Activated CD4-positive, alpha-beta T cell treated with anti-CD3 and anti-CD28 coated beads, Interleukin-2, amount 10 ng/mL, durations not matched to agents 7 days and 5 days (primary cell): ENCODE measurements around the gene DHRS4. TPM values are rescaled to one million over a fixed set of nuclear protein-coding genes. Genes with fewer than 3 reads are reported as not detected.

Experiments
- CTCF ChIA-PET: fragments of 350-600 bp; sonication (Branson Sonifier 250); formaldehyde crosslinking; loops from one replicate; lab custom pipeline; 2021; ENCODE audit warnings: antibody characterized with exemption; lab: Charles Lee
- POLR2A ChIA-PET: fragments of 350-600 bp; sonication (Branson Sonifier 250); formaldehyde crosslinking; loops from one replicate; lab custom pipeline; 2021; ENCODE audit warnings: antibody characterized with exemption; lab: Charles Lee
- DNase-seq: peaks from one replicate; pipeline ENCODE4 v3.0.0-alpha.2; 2020
- H3K27ac Mint-ChIP-seq: one replicate; pipeline ENCODE4 v1.8.0; 2021; ENCODE audit warnings: mild to moderate bottlenecking, moderate library complexity, mixed read lengths
- H3K27me3 Mint-ChIP-seq: one replicate; pipeline ENCODE4 v1.8.0; 2021; ENCODE audit warnings: mixed read lengths
- H3K36me3 Mint-ChIP-seq: one replicate; pipeline ENCODE4 v1.8.0; 2021; ENCODE audit warnings: low read depth, mixed read lengths
- H3K4me1 Mint-ChIP-seq: one replicate; pipeline ENCODE4 v1.8.0; 2021; ENCODE audit warnings: mixed read lengths
- H3K4me3 Mint-ChIP-seq: one replicate; pipeline ENCODE4 v1.8.0; 2021; ENCODE audit warnings: mild to moderate bottlenecking, moderate library complexity, mixed read lengths
- H3K9me3 Mint-ChIP-seq: one replicate; pipeline ENCODE4 v1.8.0; 2021; ENCODE audit warnings: mixed read lengths
- total RNA-seq, 2 experiments: library from RNA; stranded (reverse); gene quantifications; one replicate each; pipeline ENCODE4 v1.2.3, GENCODE V29; 2021

Gene DHRS4
- total RNA-seq = 10 to 100 TPM; 28.8 to 31.3 TPM

DNA sequence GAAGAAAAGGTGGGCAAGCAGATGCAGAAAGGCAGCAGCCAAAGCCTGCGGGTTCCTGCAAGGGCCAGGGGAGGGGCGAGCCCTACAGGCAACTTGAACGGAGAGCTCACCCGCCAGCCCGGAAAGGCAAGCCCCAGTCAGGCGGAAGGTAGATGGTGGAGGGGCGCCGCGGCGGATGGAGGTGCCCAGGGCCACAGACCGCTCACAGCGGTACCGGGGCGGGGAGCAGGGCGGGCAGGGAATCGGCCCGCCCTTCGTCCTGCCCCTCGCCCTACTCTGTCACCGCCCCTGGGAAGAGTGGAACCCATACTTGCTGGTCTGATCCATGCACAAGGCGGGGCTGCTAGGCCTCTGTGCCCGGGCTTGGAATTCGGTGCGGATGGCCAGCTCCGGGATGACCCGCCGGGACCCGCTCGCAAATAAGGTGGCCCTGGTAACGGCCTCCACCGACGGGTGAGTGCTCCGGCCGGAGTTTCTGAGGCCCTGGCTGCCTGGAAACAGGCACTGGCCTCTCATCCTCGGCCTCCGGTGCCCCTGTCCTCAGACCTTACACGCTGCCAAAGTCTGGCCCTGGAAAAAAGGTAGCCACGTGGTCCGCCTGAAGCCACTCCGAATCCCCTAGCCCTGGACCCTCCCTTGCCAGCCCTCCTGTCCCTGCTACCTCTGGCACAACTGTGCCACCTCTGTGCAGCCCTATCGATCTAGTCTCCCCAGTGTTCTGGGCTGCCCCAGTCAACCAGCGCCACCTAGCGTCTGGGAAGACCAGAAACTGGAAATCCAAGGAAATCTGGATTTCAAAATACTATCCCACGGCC, at the start of gene DHRS4:
Gene DHRS4 (plus strand): TSS at position 307 of the 815 bp plus-strand sequence. CDS start 19 bp downstream, at position 326.
- peak; percentile 86 for DNase-seq
- ChIA-PET POLR2A (no interaction called here), CTCF (interaction anchor here (1.2 to 1.5 kb wide), 5 partner anchors 11 to 397 kb away, joined by 3 to 4 read pairs (median 3); partner anchors contain the start of genes DCAF11 and NRL)
- peak within 1 kb of the TSS; percentile 83 for H3K4me3 Mint-ChIP-seq
- no peaks in the 10 kb centered on the region for H3K27me3 Mint-ChIP-seq
- peaks cover 15% of the 10 kb centered on the region for H3K36me3 Mint-ChIP-seq
- peak within 1 kb of the TSS; percentile 93 for H3K27ac Mint-ChIP-seq
- H3K4me1 Mint-ChIP-seq = peaks cover 27% of the 10 kb centered on the region
- peaks cover 12% of the 10 kb centered on the region for H3K9me3 Mint-ChIP-seq

DNA sequence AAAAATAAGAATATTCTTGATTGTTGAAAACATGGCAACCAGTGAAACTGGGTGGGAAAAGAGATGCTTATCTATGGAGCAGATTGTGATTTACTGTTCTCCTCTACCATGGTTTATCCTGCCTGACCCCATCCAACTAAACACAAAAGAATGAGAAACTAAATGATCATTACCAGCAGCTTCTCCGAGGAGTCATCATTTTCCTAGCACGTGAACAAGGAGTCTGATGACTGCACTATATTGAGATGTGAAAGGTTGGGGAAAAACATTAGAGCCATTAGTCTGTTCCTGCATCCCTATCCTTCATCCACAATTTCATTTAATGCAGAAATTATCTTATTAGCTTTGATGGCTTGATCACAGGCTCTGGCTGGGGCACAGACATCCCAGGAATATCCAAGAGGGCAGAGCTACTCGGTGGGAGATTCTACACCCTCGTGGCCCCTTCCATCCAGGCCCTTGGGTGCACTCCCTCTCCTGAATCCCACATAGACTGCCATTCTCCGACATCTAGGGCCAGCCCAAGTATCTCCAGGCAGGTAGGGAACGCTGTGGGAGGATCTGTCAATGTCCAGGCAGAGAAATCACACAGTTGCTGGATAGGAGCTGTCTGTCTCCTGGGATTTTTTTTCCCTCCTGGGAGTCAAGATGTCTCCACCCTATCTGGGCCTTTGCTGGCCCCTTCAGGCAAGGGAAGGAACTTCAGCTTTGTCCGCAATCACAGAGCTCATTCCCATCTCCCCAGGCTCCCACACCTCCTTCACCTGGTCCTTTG, 43.3 kb upstream of the DHRS4 start:
- H3K9me3 Mint-ChIP-seq = no peaks in the 10 kb centered on the region
- H3K4me1 Mint-ChIP-seq = no peaks in the 10 kb centered on the region
- H3K36me3 Mint-ChIP-seq = no peaks in the 10 kb centered on the region
- H3K27ac Mint-ChIP-seq = no peak overlapping the region
- DNase-seq = peak; percentile 18
- no peak overlapping the region for H3K4me3 Mint-ChIP-seq
- H3K27me3 Mint-ChIP-seq = peaks cover 13% of the 10 kb centered on the region
- POLR2A ChIA-PET = no interaction called here
- CTCF ChIA-PET = interaction anchor here (0.6 to 1.7 kb wide), 9 partner anchors 13 to 322 kb away, joined by 3 to 7 read pairs (median 4); no protein-coding TSS in a partner anchor

DNA sequence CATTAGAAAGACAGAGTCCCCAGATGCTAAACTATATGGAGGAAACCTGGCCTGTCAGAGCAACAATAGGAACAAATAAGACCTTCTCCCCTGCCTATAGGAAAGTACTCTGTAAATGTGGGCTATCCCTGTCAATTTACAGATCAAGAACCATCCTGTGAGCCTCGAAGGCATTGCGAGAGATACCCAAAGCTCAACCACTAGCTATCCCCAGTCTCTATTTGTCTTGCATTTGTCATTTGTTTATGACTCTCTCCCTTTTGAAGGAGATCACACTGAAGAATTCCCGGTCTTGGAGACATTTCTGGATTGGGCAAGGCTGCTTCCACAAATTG, 42.7 kb upstream of the DHRS4 start:
- H3K27me3 Mint-ChIP-seq = peaks cover 11% of the 10 kb centered on the region
- CTCF ChIA-PET = interaction anchor here (0.6 to 1.7 kb wide), 9 partner anchors 13 to 322 kb away, joined by 3 to 7 read pairs (median 4); no protein-coding TSS in a partner anchor
- H3K27ac Mint-ChIP-seq = no peak overlapping the region
- POLR2A ChIA-PET = no interaction called here
- no peaks in the 10 kb centered on the region for H3K36me3 Mint-ChIP-seq
- no peak for DNase-seq
- no peak overlapping the region for H3K4me3 Mint-ChIP-seq
- H3K4me1 Mint-ChIP-seq = no peaks in the 10 kb centered on the region
- no peaks in the 10 kb centered on the region for H3K9me3 Mint-ChIP-seq

DNA sequence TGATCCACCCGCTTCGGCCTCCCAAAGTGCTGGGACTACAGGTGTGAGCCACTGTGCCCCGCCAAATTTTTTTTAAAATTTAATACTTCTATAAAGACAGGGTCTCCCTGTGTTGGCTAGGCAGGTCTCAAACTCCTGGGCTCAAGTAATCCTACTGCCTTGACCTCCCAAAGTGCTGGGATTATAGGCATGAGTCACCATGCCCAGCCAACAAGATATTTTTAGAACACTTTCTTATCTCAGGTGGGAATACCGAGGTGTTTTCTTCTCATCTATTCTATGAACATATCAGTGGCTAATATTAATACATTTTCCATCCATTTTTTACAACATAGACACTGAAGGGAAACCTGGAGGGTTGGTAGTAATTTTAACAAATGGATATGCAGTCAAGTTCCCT, 38.0 kb upstream of the DHRS4 start:
- ChIA-PET POLR2A (no interaction called here), CTCF (no interaction called here)
- H3K36me3 Mint-ChIP-seq = no peaks in the 10 kb centered on the region
- no peaks in the 10 kb centered on the region for H3K27me3 Mint-ChIP-seq
- H3K27ac Mint-ChIP-seq = no peak overlapping the region
- no peaks in the 10 kb centered on the region for H3K9me3 Mint-ChIP-seq
- H3K4me1 Mint-ChIP-seq = no peaks in the 10 kb centered on the region
- H3K4me3 Mint-ChIP-seq = no peak overlapping the region
- no peak for DNase-seq

DNA sequence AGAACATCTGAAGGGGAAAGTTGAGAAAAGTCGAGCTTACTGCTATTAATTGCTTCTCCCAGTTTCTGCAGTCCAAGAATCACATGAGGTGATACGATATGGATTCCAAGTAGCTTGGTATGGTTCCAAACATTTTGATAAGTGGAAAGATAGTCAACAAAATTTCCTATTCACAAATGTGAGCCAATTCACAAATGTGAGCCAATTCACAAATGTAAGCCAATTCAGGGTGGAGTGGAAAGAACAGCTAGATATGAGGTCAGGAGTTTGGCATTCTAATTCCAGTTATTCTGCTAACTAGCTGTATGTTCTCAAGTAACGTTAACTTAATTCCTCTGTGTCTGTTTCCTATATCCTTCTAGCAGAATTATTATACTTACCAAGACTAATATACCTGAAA, 37.6 kb upstream of the DHRS4 start:
- no peaks in the 10 kb centered on the region for H3K9me3 Mint-ChIP-seq
- H3K27ac Mint-ChIP-seq = no peak overlapping the region
- H3K27me3 Mint-ChIP-seq = no peaks in the 10 kb centered on the region
- ChIA-PET POLR2A (no interaction called here), CTCF (no interaction called here)
- H3K4me3 Mint-ChIP-seq = no peak overlapping the region
- DNase-seq = no peak
- H3K4me1 Mint-ChIP-seq = no peaks in the 10 kb centered on the region
- no peaks in the 10 kb centered on the region for H3K36me3 Mint-ChIP-seq

DNA sequence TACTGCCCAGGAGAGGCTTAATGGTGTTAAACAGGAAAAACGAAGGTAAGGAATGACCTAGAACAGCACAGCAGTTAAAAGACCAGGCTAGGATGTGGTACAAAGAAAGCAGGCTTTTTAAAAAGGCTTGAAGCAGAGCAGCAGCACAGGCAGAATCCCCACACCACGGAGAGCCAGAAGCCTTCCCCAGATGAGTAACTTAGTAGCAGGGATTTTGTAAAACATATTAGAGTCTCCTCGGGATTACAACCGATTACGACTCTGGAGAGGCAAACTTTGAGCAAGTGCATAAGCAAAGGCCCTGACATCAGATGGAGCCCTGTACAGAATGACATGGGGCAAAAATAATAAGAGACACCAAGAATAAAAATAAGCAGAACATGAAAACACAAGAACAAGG, 37.1 kb upstream of the DHRS4 start:
- H3K4me1 Mint-ChIP-seq = no peaks in the 10 kb centered on the region
- CTCF ChIA-PET = no interaction called here

DNA sequence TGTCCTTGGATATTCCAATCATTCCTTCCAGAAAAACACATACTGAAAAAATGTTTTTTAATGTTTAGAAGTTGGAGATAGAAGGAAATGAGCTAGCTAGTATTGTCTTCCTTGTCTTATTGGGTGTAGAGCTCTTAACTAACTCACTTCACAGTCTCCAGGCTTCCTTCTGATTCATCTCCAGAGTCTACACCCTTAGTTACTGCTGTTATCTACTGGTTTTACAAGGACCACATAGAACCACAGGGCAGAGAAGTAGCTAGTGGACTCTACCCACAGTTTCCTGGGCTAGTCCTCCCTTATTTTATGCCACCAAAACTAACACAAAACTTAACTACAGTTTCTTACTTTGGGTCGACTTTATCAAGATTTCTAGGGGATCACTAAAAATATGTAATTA, 31.0 kb upstream of the DHRS4 start:
- CTCF ChIA-PET = no interaction called here
- Mint-ChIP-seq H3K9me3 (no peaks in the 10 kb centered on the region), H3K27ac (no peak overlapping the region), H3K27me3 (no peaks in the 10 kb centered on the region), H3K4me1 (no peaks in the 10 kb centered on the region), H3K4me3 (no peak overlapping the region), H3K36me3 (no peaks in the 10 kb centered on the region)
- no peak for DNase-seq
- POLR2A ChIA-PET = no interaction called here

More for the DNA sequence above, 37.1 kb upstream of the DHRS4 start:
- DNase-seq = no peak
- Mint-ChIP-seq H3K36me3 (no peaks in the 10 kb centered on the region), H3K4me3 (no peak overlapping the region), H3K27me3 (no peaks in the 10 kb centered on the region), H3K9me3 (no peaks in the 10 kb centered on the region), H3K27ac (no peak overlapping the region)
- POLR2A ChIA-PET = no interaction called here

DNA sequence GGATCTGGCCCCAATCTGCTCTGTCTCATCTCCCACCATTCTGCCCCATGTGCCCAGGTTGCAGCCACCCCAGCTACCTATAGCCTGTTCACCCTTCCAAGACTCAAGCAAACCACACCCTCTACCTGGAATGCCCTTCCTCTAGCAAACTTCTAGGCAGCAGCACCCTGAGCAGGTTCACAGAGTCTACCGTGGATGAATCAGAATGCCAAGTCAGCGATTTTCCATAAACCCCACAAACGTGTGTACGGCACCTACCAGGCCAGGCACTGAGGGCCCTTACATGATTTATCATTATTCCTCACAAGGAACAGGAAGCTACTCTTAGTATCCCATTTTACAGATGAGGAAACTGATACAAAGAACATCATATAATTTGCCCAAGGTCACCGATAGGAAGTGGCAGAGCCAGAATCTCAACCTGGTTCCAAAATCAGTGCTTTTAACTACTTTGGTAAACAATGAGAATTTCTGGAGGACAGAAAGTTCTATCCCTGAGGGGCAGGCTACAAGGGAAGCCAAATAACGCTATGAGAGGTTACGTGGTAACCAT, 28.0 kb upstream of the DHRS4 start:
- no peaks in the 10 kb centered on the region for H3K4me1 Mint-ChIP-seq
- no peaks in the 10 kb centered on the region for H3K36me3 Mint-ChIP-seq
- no peak for DNase-seq
- no peak overlapping the region for H3K4me3 Mint-ChIP-seq
- H3K27me3 Mint-ChIP-seq = peaks cover 2% of the 10 kb centered on the region
- ChIA-PET POLR2A (no interaction called here), CTCF (interaction anchor here (1.4 kb wide), 1 partner anchor 337 kb away, joined by 4 read pairs; no protein-coding TSS in a partner anchor)
- no peak overlapping the region for H3K27ac Mint-ChIP-seq
- no peaks in the 10 kb centered on the region for H3K9me3 Mint-ChIP-seq

DNA sequence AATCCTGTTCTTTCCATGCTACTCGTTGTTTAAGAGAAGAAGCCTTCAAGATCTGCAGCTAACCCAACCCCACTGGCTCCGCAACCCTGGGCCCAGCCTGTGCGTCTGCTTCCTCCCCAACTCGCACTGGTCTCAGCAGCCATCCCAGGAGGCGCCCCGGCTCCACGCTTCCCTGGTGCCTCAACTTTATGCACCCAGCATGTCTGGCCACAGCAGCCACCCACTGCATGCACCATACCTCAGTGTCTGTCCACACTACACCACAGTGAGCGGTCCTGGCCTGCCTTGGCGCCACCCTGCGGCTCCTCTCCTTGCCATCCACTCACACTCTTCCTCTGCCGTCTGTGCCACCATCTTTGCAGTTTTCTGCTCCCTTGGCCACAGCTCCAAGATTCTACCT, 27.0 kb upstream of the DHRS4 start:
- H3K27ac Mint-ChIP-seq = no peak overlapping the region
- H3K27me3 Mint-ChIP-seq = peaks cover 2% of the 10 kb centered on the region
- no peaks in the 10 kb centered on the region for H3K4me1 Mint-ChIP-seq
- POLR2A ChIA-PET = no interaction called here
- H3K4me3 Mint-ChIP-seq = no peak overlapping the region
- H3K36me3 Mint-ChIP-seq = no peaks in the 10 kb centered on the region
- no peak for DNase-seq
- no peaks in the 10 kb centered on the region for H3K9me3 Mint-ChIP-seq
- CTCF ChIA-PET = interaction anchor here (0.6 to 2.2 kb wide), 3 partner anchors 52 to 338 kb away, joined by 3 to 6 read pairs (median 4); no protein-coding TSS in a partner anchor

DNA sequence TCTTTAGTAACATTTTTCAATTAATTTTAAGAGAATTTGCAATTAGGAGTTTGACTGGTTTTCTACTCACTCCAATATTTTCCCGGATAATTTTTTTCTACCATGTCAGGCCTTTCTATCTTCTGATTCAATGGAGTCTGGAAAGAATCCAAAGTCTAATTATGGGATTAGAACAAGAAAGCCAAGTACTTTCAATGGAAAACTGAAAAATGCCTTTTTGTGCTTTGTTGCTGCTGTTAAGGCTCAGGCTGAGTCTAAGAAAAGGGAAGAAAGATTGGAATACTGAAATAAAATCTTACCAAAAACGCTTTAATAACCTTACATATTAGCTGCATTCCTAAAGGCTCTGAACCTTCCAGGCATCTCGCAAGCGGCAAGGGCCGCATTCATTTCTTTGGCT, 24.4 kb upstream of the DHRS4 start:
- no peaks in the 10 kb centered on the region for H3K36me3 Mint-ChIP-seq
- no peak overlapping the region for H3K4me3 Mint-ChIP-seq
- POLR2A ChIA-PET = no interaction called here
- H3K4me1 Mint-ChIP-seq = no peaks in the 10 kb centered on the region
- H3K27ac Mint-ChIP-seq = no peak overlapping the region
- no peaks in the 10 kb centered on the region for H3K9me3 Mint-ChIP-seq
- H3K27me3 Mint-ChIP-seq = peaks cover 2% of the 10 kb centered on the region
- no peak for DNase-seq
- CTCF ChIA-PET = no interaction called here

DNA sequence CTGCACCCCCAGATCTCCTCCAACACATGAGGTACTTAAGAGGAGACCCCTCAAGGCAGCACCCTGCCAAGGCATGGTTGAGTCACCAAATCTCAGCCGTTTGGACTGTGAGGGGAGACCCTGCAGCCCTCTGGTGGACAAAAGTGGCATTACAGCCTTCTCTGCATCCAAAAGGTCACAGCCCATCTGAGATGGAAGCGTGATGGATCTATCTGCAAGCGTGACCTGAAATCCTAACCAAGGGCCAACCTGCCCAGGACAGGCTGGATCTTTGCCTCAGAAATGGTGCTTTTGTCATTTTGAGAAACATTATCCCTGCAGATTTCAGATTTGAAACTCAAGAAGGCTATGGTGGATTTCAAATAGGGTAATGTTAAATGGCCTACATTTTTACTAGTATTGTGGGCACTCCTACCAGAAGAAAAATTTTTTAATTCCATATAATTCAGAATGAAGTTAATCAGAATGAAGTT, 23.7 kb upstream of the DHRS4 start:
- no peaks in the 10 kb centered on the region for H3K36me3 Mint-ChIP-seq
- peaks cover 2% of the 10 kb centered on the region for H3K27me3 Mint-ChIP-seq
- H3K9me3 Mint-ChIP-seq = no peaks in the 10 kb centered on the region
- H3K27ac Mint-ChIP-seq = no peak overlapping the region
- no peaks in the 10 kb centered on the region for H3K4me1 Mint-ChIP-seq
- no peak overlapping the region for H3K4me3 Mint-ChIP-seq
- POLR2A ChIA-PET = no interaction called here
- peak; percentile 87 for DNase-seq
- CTCF ChIA-PET = interaction anchor here (2.9 kb wide), 1 partner anchor 341 kb away, joined by 12 read pairs; no protein-coding TSS in a partner anchor

DNA sequence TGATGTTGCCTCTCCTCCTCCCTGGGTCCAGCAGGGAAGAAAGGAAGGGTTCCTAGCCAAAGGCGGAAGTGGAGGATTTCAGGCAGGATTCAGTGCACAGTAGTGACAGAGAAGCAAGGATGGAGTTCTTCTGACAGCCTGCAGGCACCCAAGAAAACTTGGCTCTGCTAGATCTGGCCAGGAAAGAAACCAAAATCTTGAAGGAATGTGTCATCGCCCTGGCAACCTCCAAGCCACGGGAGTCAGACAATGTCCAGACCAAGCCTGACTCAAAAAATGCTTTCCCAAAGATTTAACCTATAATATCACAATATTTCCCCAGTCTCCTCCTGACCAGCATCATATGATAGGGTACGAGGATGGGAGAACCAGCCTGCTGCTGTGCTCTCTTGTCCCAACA, 22.8 kb upstream of the DHRS4 start:
- H3K27ac Mint-ChIP-seq = no peak overlapping the region
- H3K9me3 Mint-ChIP-seq = no peaks in the 10 kb centered on the region
- H3K4me1 Mint-ChIP-seq = no peaks in the 10 kb centered on the region
- DNase-seq = no peak
- CTCF ChIA-PET = interaction anchor here (0.8 to 2.9 kb wide), 2 partner anchors 20 to 342 kb away, joined by 3 to 12 read pairs; no protein-coding TSS in a partner anchor
- peaks cover 2% of the 10 kb centered on the region for H3K27me3 Mint-ChIP-seq
- POLR2A ChIA-PET = no interaction called here
- H3K4me3 Mint-ChIP-seq = no peak overlapping the region
- no peaks in the 10 kb centered on the region for H3K36me3 Mint-ChIP-seq
